HFFc6 (cell line): ENCODE measurements around the gene FAM120A. TPM values are rescaled to one million over a fixed set of nuclear protein-coding genes. Genes with fewer than 3 reads are reported as not detected.
"Not testable (repeated sequence)": the region's sequence is repeated elsewhere in the genome, so short reads cannot be mapped to it uniquely, and the experiment has no call there.

Experiments
- DNase-seq: peaks from one replicate; pipeline ENCODE4 v3.0.0-alpha.2; 2018
- H3K27ac Mint-ChIP-seq: 2 replicates; pipeline ENCODE4 v1.8.0; 2020; ENCODE audit warnings: mild to moderate bottlenecking, mixed read lengths
- H3K27me3 Mint-ChIP-seq: 2 replicates; pipeline ENCODE4 v1.8.0; 2021; ENCODE audit warnings: mild to moderate bottlenecking, moderate library complexity, mixed read lengths; ENCODE audit not compliant: insufficient read depth
- H3K36me3 Mint-ChIP-seq: 2 replicates; pipeline ENCODE4 v1.8.0; 2021; ENCODE audit warnings: low read depth, mixed read lengths
- H3K4me1 Mint-ChIP-seq: 2 replicates; pipeline ENCODE4 v1.8.0; 2020; ENCODE audit warnings: low read depth, mixed read lengths
- H3K4me3 Mint-ChIP-seq: 2 replicates; pipeline ENCODE4 v1.8.0; 2020; ENCODE audit warnings: mild to moderate bottlenecking, moderate library complexity, mixed read lengths
- H3K9me3 Mint-ChIP-seq: 2 replicates; pipeline ENCODE4 v1.8.0; 2020; ENCODE audit warnings: mild to moderate bottlenecking, mixed read lengths
- CTCF ChIP-seq: fragments of 200-600 bp; sonication (generic); IDR thresholded peaks from 2 replicates; pipeline ENCODE4 v1.5.0; 2021; ENCODE audit warnings: antibody characterized with exemption, mild to moderate bottlenecking
- total RNA-seq, 6 experiments: library from RNA; stranded (reverse); fragmentation: NEBNext Ultra II Directional; extraction: Animal tissue kit (Norgen Biotek cat#: 25700); gene quantifications; 2 replicates in 1 of 6; 3 replicates in 5 of 6; pipeline ENCODE4 v1.2.3, GENCODE V29; 2021

The FAM120A gene
- total RNA-seq, 6 experiments from 2014 or later, result 139 to 161 (median 155) TPM

GRCh38 chr9:93436655-93437407, 14.7 kb upstream of the FAM120A start:
- Mint-ChIP-seq H3K27ac (no peak overlapping the region), H3K36me3 (no peaks in the 10 kb centered on the region), H3K4me3 (no peak overlapping the region), H3K4me1 (no peaks in the 10 kb centered on the region), H3K9me3 (no peaks in the 10 kb centered on the region), H3K27me3 (peaks cover 1% of the 10 kb centered on the region)
- no peak for DNase-seq
- no peak for TF ChIP-seq CTCF

GRCh38 chr9:93437996-93438395, 13.5 kb upstream of the FAM120A start:
- Mint-ChIP-seq H3K9me3 (no peaks in the 10 kb centered on the region), H3K4me3 (no peak overlapping the region), H3K27me3 (peaks cover 1% of the 10 kb centered on the region), H3K36me3 (no peaks in the 10 kb centered on the region), H3K4me1 (no peaks in the 10 kb centered on the region), H3K27ac (no peak overlapping the region)
- no peak for TF ChIP-seq CTCF
- DNase-seq, result no peak

GRCh38 chr9:93439301-93439700, 12.2 kb upstream of the FAM120A start:
- H3K36me3 Mint-ChIP-seq, H3K4me3 Mint-ChIP-seq, H3K27me3 Mint-ChIP-seq, DNase-seq, H3K9me3 Mint-ChIP-seq, H3K27ac Mint-ChIP-seq, H3K4me1 Mint-ChIP-seq: not testable (repeated sequence)

- Mint-ChIP-seq H3K36me3 (peaks cover 2% of the 10 kb centered on the region), H3K27ac (no peak overlapping the region), H3K9me3 (no peaks in the 10 kb centered on the region), H3K27me3 (no peaks in the 10 kb centered on the region; the same call in 1 of the 2 replicates), H3K4me1 (no peaks in the 10 kb centered on the region), H3K4me3 (no peak overlapping the region)
- no peak for TF ChIP-seq CTCF
- no peak for DNase-seq
Measured at GRCh38 chr9:93440896-93441580, 10.4 kb upstream of the FAM120A start.

- Mint-ChIP-seq H3K36me3 (peaks cover 30% of the 10 kb centered on the region), H3K9me3 (no peaks in the 10 kb centered on the region), H3K27ac (no peak overlapping the region), H3K4me3 (no peak overlapping the region), H3K27me3 (no peaks in the 10 kb centered on the region; the same call in none of the 2 replicates), H3K4me1 (peaks cover 10% of the 10 kb centered on the region)
- no peak for TF ChIP-seq CTCF
- DNase-seq, result no peak
Measured at GRCh38 chr9:93446073-93446472, 5.4 kb upstream of the FAM120A start.

- peaks cover 10% of the 10 kb centered on the region for H3K4me1 Mint-ChIP-seq
- H3K4me3 Mint-ChIP-seq, result no peak overlapping the region
- no peaks in the 10 kb centered on the region for H3K9me3 Mint-ChIP-seq
- H3K27me3 Mint-ChIP-seq, result peaks cover 2% of the 10 kb centered on the region
- peaks cover 31% of the 10 kb centered on the region for H3K36me3 Mint-ChIP-seq
- no peak for DNase-seq
- TF ChIP-seq CTCF, result no peak
- H3K27ac Mint-ChIP-seq, result no peak overlapping the region
Measured at GRCh38 chr9:93447655-93448054, 3.8 kb upstream of the FAM120A start.
